NCI-H2107 treated with DMSO at 0.1 percent for 48 hours (cell line): Measurements from ENCODE around the gene ADGRD1.

Source experiments
- DNase-seq: peaks from one replicate; lab custom pipeline; 2025; ENCODE audit not compliant: unreplicated experiment; lab: John Stamatoyannopoulos, UW

The ADGRD1 gene

GRCh38 chr12:131020326-131021153 is 66.8 kb downstream of the ADGRD1 start:
- DNase-seq = no peak

DNA sequence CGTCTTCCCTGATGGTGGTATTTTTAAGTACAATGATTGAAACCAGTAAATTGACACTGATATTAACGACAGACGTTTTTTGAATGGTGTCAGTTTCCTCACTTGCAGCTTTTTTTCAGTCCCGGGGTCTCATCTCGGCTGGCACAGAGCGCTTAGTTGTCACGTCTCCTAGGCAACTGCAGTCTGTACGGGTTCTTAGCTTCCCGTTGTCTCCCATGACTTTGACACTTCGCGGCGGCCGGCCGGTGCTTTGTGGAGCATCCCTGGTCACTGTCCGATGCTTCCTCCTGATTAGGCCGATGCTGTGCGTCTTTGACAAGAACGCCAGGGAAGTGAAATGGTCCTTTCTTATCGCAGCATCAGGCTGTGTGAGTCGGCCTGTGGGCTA is 67.4 kb downstream of the ADGRD1 start:
- no peak for DNase-seq

DNA sequence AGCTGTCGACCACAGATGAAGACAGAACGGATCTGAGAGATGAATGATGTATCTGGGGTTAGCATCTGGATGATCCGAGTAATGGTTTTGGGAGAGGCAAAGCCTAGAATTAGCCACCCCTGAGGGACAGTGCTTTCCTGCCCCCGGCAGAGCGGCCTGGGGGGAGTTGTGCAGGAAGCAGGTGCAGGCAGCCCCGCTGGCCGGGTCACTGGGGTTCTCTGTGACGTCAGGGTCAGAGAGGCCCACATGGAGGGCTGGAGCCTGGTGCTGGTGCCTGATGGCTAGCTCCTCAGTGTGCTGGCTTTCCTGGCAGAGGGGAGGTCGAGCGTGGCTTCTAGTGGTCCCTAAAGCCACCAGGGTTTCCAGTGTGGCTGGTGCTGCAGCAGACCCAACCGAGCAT is 70.3 kb downstream of the ADGRD1 start:
- no peak for DNase-seq

DNA sequence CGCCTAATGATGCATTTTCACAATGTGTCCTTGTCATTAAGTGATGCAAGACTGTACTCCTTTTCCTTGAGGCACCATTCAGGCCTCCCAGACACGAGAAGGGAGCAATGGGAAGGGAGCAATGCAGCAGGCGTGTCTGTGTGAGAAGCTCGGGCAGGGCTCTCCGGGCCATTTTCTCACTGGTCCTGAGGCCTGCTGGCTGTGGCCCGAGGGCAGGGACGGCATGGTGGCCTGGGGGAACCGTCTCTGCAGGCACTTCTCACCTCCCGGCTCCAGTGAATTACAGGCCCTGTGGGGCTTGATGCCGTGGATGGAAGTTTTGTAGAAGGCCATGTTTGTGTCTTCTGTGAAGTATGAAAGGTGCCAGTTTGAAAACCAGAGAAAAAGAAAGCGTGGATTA is 71.0 kb downstream of the ADGRD1 start:
- DNase-seq = no peak

DNA sequence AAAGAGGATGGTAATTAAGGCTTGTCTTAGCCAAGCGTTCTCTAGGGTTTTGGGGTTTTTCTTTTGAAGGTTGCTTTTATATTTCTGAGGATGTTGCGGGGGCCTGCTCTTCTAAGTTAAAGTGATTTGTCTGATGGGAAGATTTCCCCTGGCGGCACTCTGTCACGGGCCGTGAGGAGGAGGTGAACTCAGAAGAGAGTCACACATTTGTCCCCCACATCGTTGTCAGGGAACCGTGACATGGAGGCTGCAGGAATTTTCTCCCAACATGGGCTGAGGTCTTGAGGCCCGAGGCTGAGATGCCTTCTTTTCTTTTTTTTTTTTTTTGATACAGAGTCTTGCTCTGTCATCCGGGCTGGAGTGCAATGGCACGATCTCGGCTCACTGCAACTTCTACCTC is 71.5 kb downstream of the ADGRD1 start:
- DNase-seq = no peak

DNA sequence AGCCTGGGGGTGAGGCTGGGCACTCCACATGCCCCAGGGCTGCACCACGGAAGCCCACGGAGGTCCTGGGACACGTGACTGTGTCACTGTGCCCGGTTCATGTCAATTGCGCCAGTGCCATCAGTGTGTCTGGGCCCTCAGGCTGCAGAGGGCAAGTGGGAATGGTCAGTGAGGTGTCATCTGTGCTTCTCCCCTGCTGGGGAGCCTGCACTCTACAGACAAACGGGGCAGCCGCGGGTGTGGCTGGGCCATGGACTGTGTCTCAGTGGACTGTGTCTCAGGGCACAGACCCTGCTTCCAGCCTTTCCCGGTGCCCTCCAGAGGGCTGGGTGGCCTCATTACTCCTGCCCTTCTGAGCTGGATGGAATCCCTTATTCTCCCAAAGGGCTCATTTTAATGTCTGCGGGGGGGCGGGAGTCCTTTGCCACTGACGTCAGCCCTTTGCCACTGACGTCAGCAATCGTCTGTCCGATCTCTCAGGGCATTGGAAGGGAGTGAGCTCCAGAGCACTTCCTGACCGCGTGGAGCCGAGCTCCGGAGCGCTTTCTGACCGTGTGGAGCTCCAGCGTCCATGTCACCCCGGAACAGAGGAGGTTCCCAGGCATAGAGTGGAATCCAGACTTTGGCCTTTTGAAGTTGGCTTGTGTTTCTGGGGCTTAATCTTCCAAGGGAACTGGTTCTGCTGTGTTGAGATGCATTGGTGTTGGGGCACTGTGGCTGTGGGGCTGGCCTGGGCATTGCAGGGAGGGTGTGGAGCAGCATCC is 72.4 kb downstream of the ADGRD1 start:
- no peak for DNase-seq

- no peak for DNase-seq
Measured at GRCh38 chr12:131026754-131027153, 73.0 kb downstream of the ADGRD1 start.

DNA sequence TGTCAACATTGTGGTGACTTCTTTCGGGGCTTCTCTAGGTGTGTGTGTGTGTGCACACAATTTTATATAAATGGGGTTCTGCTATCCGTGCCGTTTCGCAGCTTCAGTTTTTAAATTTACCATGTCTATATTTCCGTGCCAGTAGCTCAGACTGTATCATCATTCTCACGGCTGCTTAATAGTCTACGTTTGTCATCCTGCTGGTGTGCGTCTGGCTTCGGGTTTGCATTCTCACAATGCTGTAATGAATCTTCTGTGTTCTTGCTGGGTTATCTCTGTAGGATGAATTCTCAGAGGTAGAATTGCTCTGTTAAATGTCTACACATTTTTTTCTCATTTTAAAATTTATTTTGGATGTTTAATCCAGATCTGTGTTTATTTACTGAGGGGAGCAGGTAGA is 73.6 kb downstream of the ADGRD1 start:
- no peak for DNase-seq

DNA sequence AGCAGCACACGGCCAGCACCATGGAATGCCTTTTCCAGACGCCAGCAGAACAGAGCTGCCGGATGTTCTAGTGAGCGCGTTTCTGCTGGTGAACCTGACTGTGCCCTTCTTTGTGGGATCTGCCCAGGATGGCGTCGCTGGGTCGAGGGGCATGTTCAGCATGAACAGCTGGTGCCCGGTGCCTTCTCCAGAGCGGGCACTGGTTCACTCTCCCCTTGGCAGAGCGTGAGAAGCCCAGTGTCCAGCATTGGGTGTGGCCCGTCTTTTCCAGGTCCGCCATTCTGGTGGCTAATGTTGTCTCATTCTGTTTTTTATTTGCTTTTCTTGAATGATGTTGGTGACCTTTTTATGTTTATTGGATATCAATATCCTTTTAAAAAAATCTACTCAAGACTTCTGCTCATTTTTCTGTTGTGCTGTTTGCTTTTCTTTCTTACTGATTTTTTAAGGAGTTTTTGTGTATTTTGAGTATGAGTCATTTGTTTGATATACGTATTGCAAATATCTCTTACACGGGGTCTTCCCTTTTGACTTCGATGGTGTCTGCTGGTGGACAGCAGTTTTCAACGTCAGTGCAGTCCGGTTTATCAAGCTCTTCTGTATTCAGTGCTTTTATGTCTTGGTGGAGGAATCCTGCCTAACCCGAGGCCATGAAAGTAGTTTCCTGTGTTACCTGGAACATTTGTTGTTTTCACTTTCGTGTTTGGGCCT is 74.3 kb downstream of the ADGRD1 start:
- DNase-seq = no peak

GRCh38 chr12:131028587-131029338 is 75.1 kb downstream of the ADGRD1 start:
- DNase-seq = no peak

- DNase-seq = no peak
Measured at GRCh38 chr12:131030472-131031328, 77.0 kb downstream of the ADGRD1 start.

DNA sequence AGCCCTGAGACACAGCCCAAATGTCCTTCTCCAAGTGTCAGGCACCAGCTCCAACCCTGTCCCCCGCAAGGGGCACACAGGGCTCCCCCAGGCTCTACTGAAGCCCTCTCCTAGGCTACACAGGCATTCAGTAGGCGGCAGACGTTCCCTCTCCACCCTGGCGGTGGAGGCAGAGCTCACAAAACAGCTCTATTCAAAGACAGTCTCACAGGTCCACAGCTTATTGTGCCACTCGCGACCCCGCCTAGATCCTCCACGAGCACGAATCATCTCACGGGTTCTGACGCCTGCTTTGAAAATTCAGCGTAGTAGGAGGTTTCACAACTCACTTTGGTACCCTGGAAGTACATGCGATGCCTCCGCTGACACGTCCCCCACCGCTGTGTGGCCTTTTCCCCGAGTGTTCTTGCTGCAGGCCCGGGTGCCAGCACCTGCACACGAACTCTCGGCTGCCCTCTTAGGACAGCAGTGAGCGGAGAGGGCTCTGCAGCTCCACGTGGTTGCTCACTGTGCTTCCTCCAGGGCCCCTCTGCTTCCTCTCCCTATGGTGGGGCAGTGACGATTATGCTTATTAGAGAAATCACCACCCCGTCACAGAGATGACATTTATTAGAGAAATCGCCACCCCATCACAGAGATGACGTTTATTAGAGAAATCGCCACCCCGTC is 78.5 kb downstream of the ADGRD1 start:
- no peak for DNase-seq

DNA sequence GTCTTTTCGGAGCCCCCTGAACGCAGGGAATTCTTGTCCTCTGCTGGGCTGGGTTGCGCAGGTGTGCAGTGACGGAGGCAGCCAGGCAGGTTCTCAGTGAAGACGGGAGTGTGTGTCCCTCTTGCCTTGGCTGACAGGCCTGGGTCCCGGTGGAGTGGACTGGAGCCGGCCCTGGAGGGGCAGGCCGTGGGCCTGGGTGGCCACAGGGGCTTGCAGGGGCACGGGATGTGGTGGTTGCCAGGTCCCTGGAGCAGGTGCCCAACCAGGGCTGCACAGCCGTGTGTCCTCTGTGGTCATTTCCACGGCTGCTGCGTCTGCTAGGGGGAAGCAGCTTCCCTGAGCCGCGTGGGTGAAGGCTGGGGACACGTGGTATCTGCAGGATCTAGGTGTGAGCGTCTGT is 79.8 kb downstream of the ADGRD1 start:
- no peak for DNase-seq

DNA sequence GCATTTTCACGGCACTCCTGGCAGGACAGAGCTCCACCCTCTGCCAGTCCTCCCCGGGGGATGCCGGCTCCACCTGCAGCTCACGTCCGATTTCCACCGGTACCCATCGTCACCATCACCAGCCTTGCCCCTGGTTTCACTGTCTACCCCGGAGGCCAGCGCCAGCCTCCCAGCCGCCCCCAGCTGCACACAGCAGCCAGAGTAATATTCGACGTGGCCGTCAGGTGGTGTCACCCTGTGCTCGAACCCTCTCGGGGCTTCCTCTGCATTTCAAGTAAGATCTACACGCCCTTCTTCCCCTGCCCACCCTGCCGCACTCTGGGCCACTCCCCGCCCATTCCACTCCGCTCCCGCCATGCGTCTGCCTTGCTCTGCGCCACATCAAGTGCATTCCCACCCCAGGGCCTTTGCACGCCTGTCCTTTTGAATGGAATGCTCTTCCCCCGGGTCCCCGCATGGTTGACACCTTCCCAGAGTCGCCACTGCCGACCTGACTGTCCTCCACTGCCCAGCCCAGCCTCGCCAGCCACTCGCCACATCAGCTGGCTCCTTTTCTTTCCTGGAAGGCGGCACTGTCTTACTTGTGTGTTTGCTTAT is 80.3 kb downstream of the ADGRD1 start:
- no peak for DNase-seq

GRCh38 chr12:131034631-131035244 is 81.0 kb downstream of the ADGRD1 start:
- DNase-seq = no peak

DNA sequence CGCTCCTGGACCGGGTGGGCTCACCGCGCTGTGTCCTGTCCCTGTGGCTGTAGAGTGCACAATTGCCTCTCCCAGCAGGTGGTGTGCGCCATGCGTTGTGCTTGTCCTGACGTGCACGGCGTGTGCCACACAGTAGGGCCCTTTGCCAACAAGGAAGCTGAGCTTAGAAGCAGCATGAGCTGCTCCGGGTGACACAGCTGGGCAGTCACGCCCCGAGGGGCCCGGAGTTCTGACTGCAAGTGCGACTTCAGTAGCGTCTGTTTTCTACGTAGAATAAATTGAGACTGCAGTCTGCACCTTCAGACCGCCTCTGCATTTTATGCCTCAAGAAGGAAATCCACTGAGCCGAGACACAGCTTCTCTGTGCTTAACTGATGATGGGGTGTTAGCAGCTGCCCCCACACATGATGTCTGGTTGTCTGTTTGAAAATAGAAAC is 81.6 kb downstream of the ADGRD1 start:
- DNase-seq = no peak

DNA sequence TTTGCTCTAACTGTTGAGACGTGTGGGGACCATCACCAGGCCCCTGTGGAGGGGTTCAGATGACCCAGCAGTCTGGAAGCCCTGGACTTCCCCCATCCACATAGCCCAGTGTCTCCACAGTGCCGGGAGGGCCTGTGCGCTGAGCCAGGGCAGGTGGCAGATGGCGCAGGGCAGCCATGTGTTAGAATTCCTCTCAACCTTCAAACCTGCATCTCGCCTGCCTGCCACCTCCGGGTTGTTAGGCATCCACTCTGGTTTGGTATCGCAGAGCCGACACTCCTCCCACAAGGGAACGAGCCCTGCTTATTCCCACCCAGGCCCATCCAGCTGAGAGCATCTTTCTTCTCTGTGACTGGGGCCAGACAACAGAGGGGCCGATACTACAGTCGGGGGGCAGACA is 84.5 kb downstream of the ADGRD1 start:
- no peak for DNase-seq
